Small intestine (tissue), 7 donors: ENCODE measurements around the gene CIPC. TPM values are rescaled to one million over a fixed set of nuclear protein-coding genes. Genes with fewer than 3 reads are reported as not detected.

Source experiments
- DNase-seq, 2 donors: peaks; one replicate each; pipeline versions ENCODE4 v3.0.0 to v3.0.0-alpha.2; 2013
- FAIRE-seq: peaks from 2 replicates; lab custom pipeline; 2012; peaks lifted over from hg19 to GRCh38; lab: Jason Lieb, UNC
- H3K27ac ChIP-seq, 3 donors: one replicate each; pipeline ENCODE4 v1.5.1; 2013; ENCODE audit warnings: low read length in 2 of 3, mild to moderate bottlenecking in 2 of 3, control low read depth in 1 of 3, inconsistent platforms in 1 of 3, low read depth in 1 of 3, moderate library complexity in 1 of 3
- H3K27me3 ChIP-seq, 3 donors: one replicate each; pipeline ENCODE4 v1.6.1; 2013; ENCODE audit warnings: low read length in 3 of 3, inconsistent platforms in 1 of 3; ENCODE audit not compliant: control insufficient read depth in 3 of 3, insufficient read depth in 3 of 3
- H3K36me3 ChIP-seq, 3 donors: one replicate each; pipeline ENCODE4 v1.6.1; 2013; ENCODE audit warnings: low read length in 3 of 3, inconsistent platforms in 1 of 3, low read depth in 1 of 3, mild to moderate bottlenecking in 1 of 3, moderate library complexity in 1 of 3; ENCODE audit not compliant: control insufficient read depth in 3 of 3, insufficient read depth in 2 of 3
- H3K4me1 ChIP-seq, 3 donors: one replicate each; pipeline ENCODE4 v1.6.1; 2013; ENCODE audit warnings: low read length in 2 of 3, inconsistent platforms in 1 of 3, low read depth in 1 of 3, mild to moderate bottlenecking in 1 of 3, moderate library complexity in 1 of 3; ENCODE audit not compliant: control insufficient read depth in 3 of 3, insufficient read depth in 2 of 3
- H3K4me3 ChIP-seq, 3 donors: one replicate each; pipeline ENCODE4 v1.5.1; 2013; ENCODE audit warnings: low read length in 3 of 3, control low read depth in 1 of 3, inconsistent platforms in 1 of 3, low read depth in 1 of 3, mild to moderate bottlenecking in 1 of 3, moderate library complexity in 1 of 3
- H3K9me3 ChIP-seq, 2 donors: one replicate each; pipeline ENCODE4 v1.6.1; 2013; ENCODE audit warnings: low read depth in 1 of 2, low read length in 1 of 2; ENCODE audit not compliant: control insufficient read depth in 2 of 2, insufficient read depth in 1 of 2
- WGBS, 3 donors: extraction: QIAGEN DNeasy Blood & Tissue Kit; methylation state at CpG; one replicate each; pipeline ENCODE4 v1.1.7; 2013; 5-methylcytosine and 5-hydroxymethylcytosine counted together
- polyA plus RNA-seq, 4 donors: library from polyadenylated mRNA; stranded (reverse) in 3 of 4; unstranded in 1 of 4; fragments of 200-250 nt in 3 of 4; fragments of 120-200 nt in 1 of 4; gene quantifications; one replicate each; pipeline versions ENCODE4 v1.2.1 to v1.2.3, GENCODE V29; 2013
- donor health status: healthy with polysubstance abuse.
- donor health status: control.
- donor health status: control.
- donor health status: Bipolar disorder and iron deficiency.
- donor health status: healthy.

CIPC gene
- polyA plus RNA-seq, 4 donors: 7.6 to 26.9 (median 8.8) TPM

DNA sequence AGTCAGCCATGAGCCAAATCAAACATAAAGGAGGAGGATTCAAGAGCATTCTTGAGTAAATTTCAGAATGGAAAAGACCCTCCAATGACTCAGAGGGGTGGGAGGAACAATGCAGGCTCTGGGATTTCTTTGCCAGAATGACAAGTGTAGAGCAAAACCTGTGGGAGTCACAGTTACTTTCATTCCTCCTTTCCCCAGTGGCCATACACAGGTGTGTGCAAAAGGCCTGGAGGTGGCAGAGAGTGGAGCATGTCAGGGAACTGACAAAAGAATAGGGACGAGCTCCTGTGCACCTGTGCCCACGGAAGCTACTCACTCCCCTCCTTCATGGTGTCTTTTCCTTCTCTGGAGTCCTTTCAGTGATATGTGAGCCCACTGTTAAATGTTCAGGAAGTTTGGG, 9.4 kb upstream of the CIPC start:
- Histone ChIP-seq H3K4me1 (peaks cover 0 to 18% (median 0%) of the 10 kb centered on the region in 3 donors), H3K27me3 (no peaks in the 10 kb centered on the region), H3K27ac (peak overlapping the region in 1 of 3 donors; percentile 58), H3K9me3 (peaks cover 0 to 18% of the 10 kb centered on the region in 2 donors), H3K36me3 (no peaks in the 10 kb centered on the region), H3K4me3 (no peak overlapping the region)
- FAIRE-seq (no peak), DNase-seq (no peak)
- 40 to 72% (median 69%) methylated on average over 2 of the region's 2 CpGs for WGBS, 3 donors

DNA sequence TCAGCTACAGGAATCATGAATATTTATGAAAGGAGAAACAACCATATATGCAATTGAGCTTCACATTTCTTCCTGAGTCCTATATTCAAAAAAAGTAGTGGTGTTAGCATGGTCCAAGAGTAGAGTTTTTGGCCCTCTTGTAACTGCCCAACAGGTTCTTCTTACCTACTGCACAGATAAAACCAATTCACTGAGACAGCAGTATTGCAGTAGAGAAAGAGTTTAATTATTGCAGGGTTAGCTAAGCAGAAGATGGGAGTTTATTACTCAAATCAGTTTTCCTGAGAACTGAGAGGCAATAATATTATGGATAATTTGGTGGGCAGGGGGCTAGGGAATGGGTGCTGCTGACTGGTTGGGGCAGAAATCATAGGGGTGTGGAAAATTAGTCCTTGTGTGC, 6.5 kb upstream of the CIPC start:
- H3K4me3 ChIP-seq: no peak overlapping the region
- FAIRE-seq: no peak
- H3K27me3 ChIP-seq: no peaks in the 10 kb centered on the region
- peaks cover 0 to 18% of the 10 kb centered on the region in 2 donors for H3K9me3 ChIP-seq
- no peak overlapping the region for H3K27ac ChIP-seq
- no peaks in the 10 kb centered on the region for H3K36me3 ChIP-seq
- no peak for DNase-seq
- peaks cover 0 to 8% (median 0%) of the 10 kb centered on the region in 3 donors for H3K4me1 ChIP-seq

DNA sequence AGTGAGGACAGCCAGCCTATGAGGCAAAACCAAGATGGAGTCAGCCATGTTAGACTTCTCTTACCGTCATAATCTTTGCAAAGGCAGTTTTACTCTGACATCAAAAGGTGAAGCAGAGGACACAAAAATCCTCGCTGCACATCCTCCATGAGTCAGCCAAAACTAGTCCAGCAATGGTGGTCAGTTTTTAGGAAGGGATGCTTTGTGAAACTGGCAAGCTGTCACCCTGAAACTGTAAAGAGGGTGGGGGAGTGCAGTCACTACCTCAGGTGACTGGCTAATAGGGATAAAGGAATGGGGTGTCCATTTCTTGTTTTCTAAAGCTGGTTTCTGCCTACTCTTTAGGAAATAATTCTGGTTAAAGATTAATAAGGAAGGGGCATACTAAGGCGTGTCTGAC, 5.4 kb upstream of the CIPC start:
- Histone ChIP-seq H3K4me3 (no peak overlapping the region), H3K9me3 (peaks cover 0 to 18% of the 10 kb centered on the region in 2 donors), H3K27ac (no peak overlapping the region), H3K36me3 (no peaks in the 10 kb centered on the region), H3K4me1 (peaks cover 0 to 16% (median 0%) of the 10 kb centered on the region in 3 donors), H3K27me3 (no peaks in the 10 kb centered on the region)
- WGBS, 3 donors: 64 to 79% (median 76%) methylated on average over 3 of the region's 3 CpGs
- DNase-seq: no peak
- no peak for FAIRE-seq

- H3K27ac ChIP-seq: no peak overlapping the region
- FAIRE-seq: no peak
- H3K36me3 ChIP-seq: no peaks in the 10 kb centered on the region
- WGBS, 3 donors: 18 to 24% (median 23%) methylated on average over 8 of the region's 8 CpGs
- H3K27me3 ChIP-seq: no peaks in the 10 kb centered on the region
- peaks cover 0 to 18% of the 10 kb centered on the region in 2 donors for H3K9me3 ChIP-seq
- peak; percentile 74 to 85 for DNase-seq
- no peak overlapping the region for H3K4me3 ChIP-seq
- H3K4me1 ChIP-seq: peaks cover 0 to 19% (median 0%) of the 10 kb centered on the region in 3 donors
These were observed 3.3 kb upstream of the CIPC start for GRCh38 chr14:77094672-77095284.

DNA sequence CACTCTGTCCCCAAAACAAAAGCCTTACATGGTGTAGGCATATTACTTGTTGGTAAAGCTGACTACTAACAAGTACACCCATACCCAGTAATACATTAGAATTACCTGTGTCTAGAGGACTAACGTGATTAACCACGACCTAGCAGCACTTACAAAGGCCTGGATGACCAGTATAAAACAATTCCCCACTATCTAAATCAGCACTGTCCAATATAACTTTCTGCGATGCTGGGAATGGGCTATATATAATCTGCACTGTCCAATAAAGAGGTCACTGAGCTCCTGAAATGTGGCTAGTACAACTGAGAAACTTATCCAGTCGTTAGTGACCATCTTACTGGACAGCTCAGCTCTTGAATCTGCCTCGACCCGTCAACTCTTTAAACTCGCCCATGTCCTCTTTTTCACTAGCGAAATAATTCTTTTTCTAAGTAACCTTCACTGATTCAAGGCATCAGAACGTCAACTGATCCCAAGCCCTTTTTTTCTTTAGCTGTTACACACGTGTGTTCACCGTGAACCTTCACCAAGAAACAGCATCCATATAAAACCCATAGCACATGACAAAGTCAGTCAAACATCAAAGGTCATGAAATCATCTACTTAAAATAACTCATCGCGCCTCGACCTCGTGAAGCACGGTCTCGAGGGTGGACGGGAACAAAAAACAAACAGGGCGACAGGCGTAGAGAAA, 905 bp upstream of the CIPC start:
- Histone ChIP-seq H3K9me3 (peaks cover 0 to 6% of the 10 kb centered on the region in 2 donors), H3K4me1 (peaks cover 0 to 39% (median 2%) of the 10 kb centered on the region in 3 donors), H3K36me3 (no peaks in the 10 kb centered on the region), H3K27ac (peak overlapping the region; percentile 95 to 100 (median 99)), H3K27me3 (no peaks in the 10 kb centered on the region), H3K4me3 (peak overlapping the region; percentile 38 to 72 (median 46))
- FAIRE-seq (no peak), DNase-seq (peak; percentile 73 to 90)
- whole genome bisulfite sequencing, 3 donors: 2 to 3% (median 2%) methylated on average over 20 of the region's 20 CpGs

DNA sequence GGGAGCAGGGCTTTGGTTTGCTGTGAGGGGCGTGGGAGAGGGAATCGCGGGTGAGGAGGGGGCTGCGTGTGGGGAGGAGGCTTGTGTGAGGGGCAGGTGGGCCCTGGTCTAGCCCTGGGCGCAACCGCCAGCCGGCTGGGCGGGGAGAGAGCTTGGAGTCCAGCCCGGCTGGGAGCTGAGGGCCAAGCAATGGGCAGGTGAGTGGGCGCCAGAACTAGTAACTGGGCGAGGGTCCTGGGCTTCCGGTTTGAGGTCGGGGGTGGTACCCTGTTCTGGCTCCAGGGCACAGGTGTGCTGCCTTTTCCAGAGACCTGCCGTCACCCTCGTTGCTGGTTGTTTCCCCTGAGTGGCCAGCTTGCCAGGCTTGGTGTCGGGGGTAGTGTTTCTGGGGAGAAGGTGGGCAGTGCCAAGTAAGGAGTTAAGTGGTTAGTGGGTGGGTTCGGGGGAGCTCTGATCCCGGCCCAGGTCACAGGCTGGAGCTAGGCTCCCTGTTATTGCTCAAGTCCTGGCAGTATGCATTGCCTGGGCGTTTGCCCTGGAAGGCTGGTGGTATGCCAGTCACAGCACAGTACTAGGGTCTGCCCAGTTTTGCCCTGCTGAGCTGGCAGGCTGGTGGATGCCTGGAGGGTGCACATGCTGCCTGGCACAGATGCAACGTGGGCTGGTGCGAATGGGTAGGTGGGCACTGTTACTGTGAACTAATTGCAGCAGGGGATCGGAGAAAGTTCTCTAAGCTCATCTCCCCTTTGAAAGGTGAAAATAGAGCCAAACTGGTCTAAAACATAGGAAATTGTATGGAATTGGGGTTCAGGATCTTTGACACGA, 683 bp downstream of the CIPC start:
- Histone ChIP-seq H3K4me3 (peak overlapping the region; percentile 67 to 84 (median 82)), H3K9me3 (no peaks in the 10 kb centered on the region), H3K4me1 (peaks cover 0 to 39% (median 2%) of the 10 kb centered on the region in 3 donors), H3K36me3 (peaks cover 0 to under 1% (median 0%) of the 10 kb centered on the region in 3 donors), H3K27me3 (no peaks in the 10 kb centered on the region), H3K27ac (peak overlapping the region; percentile 84 to 100 (median 91))
- no peak for FAIRE-seq
- WGBS, 3 donors: 9 to 11% (median 10%) methylated on average over 19 to 23 of the region's 23 CpGs
- peak in 1 of 2 donors; percentile 48 for DNase-seq

GRCh38 chr14:77099425-77100167, 1.5 kb downstream of the CIPC start:
- peaks cover 0 to 5% (median 0%) of the 10 kb centered on the region in 3 donors for H3K36me3 ChIP-seq
- DNase-seq (peak; percentile 65 to 81), FAIRE-seq (no peak)
- WGBS, 3 donors: 20 to 31% (median 30%) methylated on average over 7 of the region's 7 CpGs
- H3K9me3 ChIP-seq: no peaks in the 10 kb centered on the region
- H3K4me1 ChIP-seq: peaks cover 0 to 41% (median 6%) of the 10 kb centered on the region in 3 donors
- H3K27ac ChIP-seq: peak overlapping the region; percentile 6 to 84 (median 54)
- no peaks in the 10 kb centered on the region for H3K27me3 ChIP-seq
- peak overlapping the region in 1 of 3 donors; percentile 84 for H3K4me3 ChIP-seq
